HG03457 (cell line): ENCODE results near the gene MPP2.
"Not testable (repeated sequence)": the region's sequence is repeated elsewhere in the genome, so short reads cannot be mapped to it uniquely, and the experiment has no call there.

Source experiments
- ATAC-seq: cut with Tn5 transposase; IDR thresholded peaks from one replicate; pipeline ENCODE4 v1.9.1; 2021; ENCODE audit warnings: moderate number of reproducible peaks; ENCODE audit not compliant: unreplicated experiment

Gene MPP2

GRCh38 chr17:43905400-43905984 lies 1.8 kb downstream of the MPP2 start:
- no peak for ATAC-seq

GRCh38 chr17:43901861-43902589 lies 5.3 kb downstream of the MPP2 start:
- no peak for ATAC-seq

- no peak for ATAC-seq
Measured at GRCh38 chr17:43900858-43901754, 6.2 kb downstream of the MPP2 start.

- ATAC-seq, result no peak
Measured at GRCh38 chr17:43900183-43900857, 7.0 kb downstream of the MPP2 start.

- ATAC-seq, result no peak
Measured at GRCh38 chr17:43898446-43898845, 8.9 kb downstream of the MPP2 start.

- ATAC-seq, result no peak
Measured at GRCh38 chr17:43897831-43898230, 9.5 kb downstream of the MPP2 start.

- not testable (repeated sequence) for ATAC-seq
Measured at GRCh38 chr17:43894494-43894893, 12.8 kb downstream of the MPP2 start.

- no peak for ATAC-seq
Measured at GRCh38 chr17:43892647-43892952, 14.7 kb downstream of the MPP2 start.

GRCh38 chr17:43891851-43892646 lies 15.3 kb downstream of the MPP2 start:
- no peak for ATAC-seq

GRCh38 chr17:43890240-43890639 lies 17.1 kb downstream of the MPP2 start:
- ATAC-seq, result no peak

- ATAC-seq, result no peak
Measured at GRCh38 chr17:43888548-43888947, 18.8 kb downstream of the MPP2 start.

- ATAC-seq, result no peak
Measured at GRCh38 chr17:43882761-43883415, 24.4 kb downstream of the MPP2 start.

GRCh38 chr17:43881758-43882505 lies 25.4 kb downstream of the MPP2 start:
- ATAC-seq, result no peak

- no peak for ATAC-seq
Measured at GRCh38 chr17:43881181-43881580, 26.2 kb downstream of the MPP2 start.

GRCh38 chr17:43880420-43880991 lies 26.8 kb downstream of the MPP2 start:
- ATAC-seq, result no peak

- ATAC-seq, result no peak
Measured at GRCh38 chr17:43879723-43880419, 27.5 kb downstream of the MPP2 start.

GRCh38 chr17:43878260-43879175 lies 28.8 kb downstream of the MPP2 start:
- no peak for ATAC-seq
